GM12878 (cell line): Measurements from ENCODE around the gene PTK6. TPM values are rescaled to one million over a fixed set of nuclear protein-coding genes. Genes with fewer than 3 reads are reported as not detected.

Experiments used
- ATAC-seq: fragments of 200-7000 bp; cut with Tn5 transposase; 3 replicates; pipeline ENCODE4 v1.9.1; 2020; ENCODE audit warnings: mild to moderate bottlenecking, moderate library complexity
- Bru-seq: library from RNA; stranded (reverse); fragments of 400-500 nt; gene quantifications from one replicate; lab custom pipeline; 2021; lab: Mats Ljungman, UMichigan
- BruChase-seq, 2 experiments: library from RNA; stranded (reverse); fragments of 400-500 nt; gene quantifications; one replicate each; lab custom pipeline; 2021; lab: Mats Ljungman, UMichigan
- BruUV-seq: library from RNA; stranded (reverse); fragments of 400-500 nt; replicated peaks from 2 replicates; lab custom pipeline; 2021; lab: Mats Ljungman, UMichigan
- CTCF ChIA-PET: fragments of 300-600 bp; sonication (Branson Sonifier 250); formaldehyde crosslinking; extraction: SDS; loops from one replicate; lab custom pipeline; 2021; ENCODE audit warnings: inconsistent platforms; lab: Yijun Ruan, JAX
- POLR2A ChIA-PET: fragments of 350-600 bp; formaldehyde crosslinking; extraction: SDS; loops from one replicate; lab custom pipeline; 2021; ENCODE audit warnings: inconsistent platforms; lab: Charles Lee
- RAD21 ChIA-PET: fragments of 300-600 bp; sonication (Branson Sonifier 250); formaldehyde crosslinking; loops from one replicate; lab custom pipeline; 2023; ENCODE audit warnings: antibody characterized with exemption; ENCODE audit not compliant: unreplicated experiment; lab: Charles Lee
- SMC1A ChIA-PET: fragments of 300-600 bp; sonication (Branson Sonifier 250); formaldehyde crosslinking; loops from one replicate; lab custom pipeline; 2023; ENCODE audit not compliant: unreplicated experiment, uncharacterized antibody; lab: Charles Lee
- DNase-seq: peaks from one replicate; pipeline ENCODE4 v3.0.0-alpha.2; 2011; ENCODE audit warnings: low read depth, low spot score
- FAIRE-seq: peaks from 3 replicates; lab custom pipeline; 2011; peaks lifted over from hg19 to GRCh38; lab: Jason Lieb, UNC
- H2AFZ ChIP-seq: 2 replicates; pipeline ENCODE4 v1.6.0; 2011; ENCODE audit warnings: low read depth, low read length, control low read depth; ENCODE audit not compliant: control insufficient read depth
- H3K27ac ChIP-seq: 2 replicates; pipeline ENCODE4 v1.5.1; 2011; ENCODE audit warnings: control low read depth; ENCODE audit not compliant: control insufficient read depth, insufficient read depth
- H3K27me3 ChIP-seq, 2 experiments: replicated peaks in 1 of 2; 2 replicates each; pipeline versions ENCODE4 v1.6.0 to v1.6.1; 2011; ENCODE audit warnings: low read length in 1 of 2; ENCODE audit not compliant: control insufficient read depth in 2 of 2, insufficient read depth in 2 of 2
- H3K36me3 ChIP-seq, 2 experiments: 2 replicates each; pipeline ENCODE4 v1.5.1; 2011; ENCODE audit warnings: low read length in 1 of 2; ENCODE audit not compliant: control insufficient read depth in 2 of 2, insufficient read depth in 2 of 2
- H3K4me1 ChIP-seq: 2 replicates; pipeline ENCODE4 v1.6.1; 2011; ENCODE audit warnings: mild to moderate bottlenecking, low read length, moderate library complexity, mixed read lengths; ENCODE audit not compliant: control insufficient read depth, insufficient read depth
- H3K4me2 ChIP-seq: 2 replicates; pipeline ENCODE4 v1.6.0; 2011; ENCODE audit warnings: control low read depth; ENCODE audit not compliant: control insufficient read depth, insufficient read depth
- H3K4me3 ChIP-seq: fragments of 200-600 bp; sonication (generic); 2 replicates; pipeline ENCODE4 v1.5.1; 2016
- H3K79me2 ChIP-seq: 2 replicates; pipeline ENCODE4 v1.6.0; 2011; ENCODE audit warnings: low read length; ENCODE audit not compliant: control insufficient read depth, insufficient read depth
- H3K9ac ChIP-seq: 2 replicates; pipeline ENCODE4 v1.8.0; 2011; ENCODE audit warnings: low read length, control low read depth, mixed read lengths; ENCODE audit not compliant: control insufficient read depth, insufficient read depth
- H3K9me3 ChIP-seq: replicated peaks from 3 replicates; pipeline ENCODE4 v1.5.1; 2011; ENCODE audit warnings: mild to moderate bottlenecking, low read length; ENCODE audit not compliant: control insufficient read depth, insufficient read depth
- H4K20me1 ChIP-seq: 2 replicates; pipeline ENCODE4 v1.6.0; 2011; ENCODE audit not compliant: control insufficient read depth, insufficient read depth
- BCLAF1 ChIP-seq: fragments of 450-650 bp; IDR thresholded peaks from 2 replicates; pipeline ENCODE4 v1.6.1; 2017; ENCODE audit warnings: antibody characterized with exemption, mild to moderate bottlenecking, moderate library complexity
- EED ChIP-seq: sonication (generic); IDR thresholded peaks from 2 replicates; pipeline ENCODE4 v1.6.1; 2016; ENCODE audit warnings: antibody characterized with exemption, low read depth
- ESRRA ChIP-seq: IDR thresholded peaks from 2 replicates; pipeline ENCODE4 v1.6.1; 2012; ENCODE audit warnings: mild to moderate bottlenecking, low read length, improper control_type of control experiment
- NKRF ChIP-seq: fragments of 450-650 bp; conservative IDR thresholded peaks from 2 replicates; pipeline ENCODE4 v1.6.1; 2017; ENCODE audit warnings: mild to moderate bottlenecking, moderate library complexity
- NR2F1 ChIP-seq: fragments of 450-650 bp; conservative IDR thresholded peaks from 2 replicates; pipeline ENCODE4 v1.6.1; 2017; ENCODE audit warnings: mild to moderate bottlenecking
- SPI1 ChIP-seq: IDR thresholded peaks from 2 replicates; pipeline ENCODE4 v1.6.1; 2011; ENCODE audit warnings: low read depth, mild to moderate bottlenecking, low read length, moderate library complexity, borderline replicate concordance; ENCODE audit not compliant: insufficient read depth
- SREBF2 ChIP-seq: IDR thresholded peaks from 2 replicates; pipeline ENCODE4 v1.6.1; 2012; ENCODE audit warnings: mild to moderate bottlenecking, low read length
- ZBTB4 ChIP-seq: fragments of 450-650 bp; formaldehyde crosslinking; IDR thresholded peaks from 2 replicates; pipeline ENCODE4 v1.4.0; 2022; ENCODE audit warnings: mild to moderate bottlenecking, moderate library complexity
- ZNF217 ChIP-seq: fragments of 450-650 bp; IDR thresholded peaks from 2 replicates; pipeline ENCODE4 v1.6.1; 2017; ENCODE audit warnings: antibody characterized with exemption, mild to moderate bottlenecking
- WGBS: methylation state at CpG from one replicate; pipeline ENCODE4 v1.1.6; 2016; ENCODE audit warnings: low lambda C conversion rate; ENCODE audit not compliant: insufficient replicate concordance, insufficient coverage; ENCODE audit errors: missing lambda C conversion rate; 5-methylcytosine and 5-hydroxymethylcytosine counted together
- in situ Hi-C: fragments of 300-500 bp; cut with MboI; formaldehyde crosslinking; loops from 9 replicates; pipeline ENCODE4 v1.14.3; 2018; ENCODE audit warnings: mixed read lengths
- intact Hi-C: fragments of 100-400 bp; cut with micrococcal nuclease; formaldehyde crosslinking; loops from one replicate; pipeline ENCODE4 v1.14.2; 2022; ENCODE audit not compliant: unreplicated experiment
- long read RNA-seq, 2 experiments: library from polyadenylated mRNA; unstranded; transcript quantifications; one replicate each; pipeline ENCODE4 v2.0.0, GENCODE V29; 2019 to 2020
- polyA minus RNA-seq, 3 experiments: library from RNA; depleted of rRNA, polyadenylated mRNA; stranded (reverse); fragments of >200 nt; gene quantifications; 2 replicates each; pipeline ENCODE4 v1.2.3, GENCODE V29; 2011
- polyA plus RNA-seq, 11 experiments: library from polyadenylated mRNA; depleted of rRNA in 4 of 11; unstranded in 6 of 11; stranded (reverse) in 5 of 11; fragments of >200 nt; fragmentation: Nextera tagmentation in 4 of 11; fragmentation: Illumina TruSeq in 1 of 11; extraction: Ambion mirVana in 4 of 11; extraction: Trizol in 1 of 11; gene quantifications; 1 replicate in 1 of 11; 2 replicates in 10 of 11; pipeline versions ENCODE4 v1.2.1 to v1.2.3, GENCODE V29; 2011 to 2016; ENCODE audit warnings: inconsistent platforms in 2 of 11, missing spikeins in 2 of 11, low read depth in 1 of 11
- total RNA-seq, 4 experiments: library from RNA; depleted of rRNA in 3 of 4; stranded (reverse); fragments of >200 nt in 3 of 4; fragmentation: Illumina TruSeq in 1 of 4; extraction: Trizol in 1 of 4; gene quantifications; 2 replicates each; pipeline versions ENCODE4 v1.2.1 to v1.2.3, GENCODE V29; 2013 to 2021

The PTK6 gene
- total RNA-seq (2013; cell fraction: nucleolus; rRNA removed): 0.23 and 0.39 TPM in 2 replicates
- not detected in 2 replicates for total RNA-seq (2014; rRNA removed)
- 0.09 TPM in 1 of 2 replicates, not detected in the other for total RNA-seq (2014; rRNA removed; fragmentation: Illumina TruSeq; extraction: Trizol)
- 0.21 and 0.24 TPM in 2 replicates for total RNA-seq (2021)
- 0.22 TPM for polyA plus RNA-seq (2011; ENCODE audit: low read depth)
- 0.20 and 0.32 TPM in 2 replicates for polyA plus RNA-seq (2011; rRNA removed)
- polyA plus RNA-seq (2011; cell fraction: cytosol; rRNA removed): 0.34 and 0.37 TPM in 2 replicates
- polyA plus RNA-seq (2011; cell fraction: nucleus; rRNA removed): 0.86 and 1.2 TPM in 2 replicates
- 0.32 and 0.45 TPM in 2 replicates for polyA plus RNA-seq (2012)
- polyA plus RNA-seq (2014; fragmentation: Illumina TruSeq; extraction: Trizol): 0.04 TPM in 1 of 2 replicates, not detected in the other
- under 1 TPM in 1 of 2 experiments, not detected in 1; 0.02 TPM for polyA plus RNA-seq (2014; fragmentation: Nextera tagmentation; extraction: Ambion mirVana)
- 0.14 and 0.28 TPM in 2 replicates for polyA plus RNA-seq (2014; rRNA removed)
- polyA plus RNA-seq (2016; fragmentation: Nextera tagmentation; extraction: Ambion mirVana): under 1 TPM in 1 of 2 experiments, not detected in 1; 0.08 TPM
- 0.22 and 0.36 TPM in 2 replicates for polyA minus RNA-seq (2011; rRNA and poly(A)+ RNA removed)
- 0.52 TPM in 1 of 2 replicates, not detected in the other for polyA minus RNA-seq (2011; cell fraction: cytosol; rRNA and poly(A)+ RNA removed)
- polyA minus RNA-seq (2011; cell fraction: nucleus; rRNA and poly(A)+ RNA removed): 0.19 and 0.24 TPM in 2 replicates
- Bru-seq, nascent RNA: percentile 26 among the genes with signal in this experiment
- BruChase-seq, experiment 1, labeled RNA remaining after a 6-hour chase: percentile 35 among the genes with signal in this experiment
- percentile 36 among the genes with signal in this experiment for BruChase-seq, experiment 2, labeled RNA remaining after a 2-hour chase
- long read RNA-seq, experiment 1, partial matches to known transcripts: 1 of 1 reads
- long read RNA-seq, experiment 1, other reads (novel, unspliced or antisense): 0 of 1 reads
- long read RNA-seq, experiment 2: 0 reads

GRCh38 chr20:63536997-63537524 lies at the start of gene PTK6:
Gene PTK6, minus strand, starts transcription at chr20:63537376. Its CDS starts 62 bp downstream, at chr20:63537314.
- FAIRE-seq (no peak), ATAC-seq (peak; percentile 48), DNase-seq (no peak)
- Histone ChIP-seq H3K9me3 (no peaks in the 10 kb centered on the region), H3K36me3 (no peaks in the 10 kb centered on the region), H3K4me1 (peaks cover 14% of the 10 kb centered on the region), H3K27ac (peak within 1 kb of the TSS; percentile 82), H2AFZ (peak within 1 kb of the TSS; percentile 87), H3K9ac (peak within 1 kb of the TSS; percentile 70), H3K79me2 (no peaks in the 10 kb centered on the region), H3K4me3 (peak within 1 kb of the TSS; percentile 63), H3K27me3 (no peaks in the 10 kb centered on the region), H3K4me2 (peak within 1 kb of the TSS; percentile 77), H4K20me1 (no peaks in the 10 kb centered on the region)
- 45% methylated on average over 27 of the region's 29 CpGs for WGBS
- CTCF ChIA-PET: interaction anchor here (0.6 to 2.9 kb wide), 37 partner anchors 9 to 584 kb away, joined by 3 to 25 read pairs (median 4); partner anchors contain the start of genes FNDC11, HELZ2, PPDPF and PRPF6
- in situ Hi-C loops (no loop called here), intact Hi-C loops (loop anchor here (1.0 to 5.0 kb wide), 5 partner anchors 16 to 585 kb away; partner anchors contain the start of gene GMEB2)
- RAD21 ChIA-PET: interaction anchor here (0.6 to 3.2 kb wide), 39 partner anchors 8 to 542 kb away, joined by 3 to 41 read pairs (median 6); partner anchors contain the start of genes ARFRP1, GMEB2, HELZ2 and LIME1
- BruUV-seq: no TSS peak
- SMC1A ChIA-PET: interaction anchor here (1.0 to 2.6 kb wide), 17 partner anchors 7 to 583 kb away, joined by 3 to 16 read pairs (median 5); partner anchors contain the start of genes ARFGAP1, HELZ2 and RTEL1
- POLR2A ChIA-PET: interaction anchor here (0.7 to 2.3 kb wide), 12 partner anchors 13 to 503 kb away, joined by 3 to 33 read pairs (median 4); partner anchors contain the start of genes GMEB2, HELZ2, PPDPF and RTEL1
- TF ChIP-seq ESRRA (no peak), ZBTB4 (CRISPR knock-in tag) (no peak), NR2F1 (no peak), SREBF2 (no peak), ZNF217 (no peak), BCLAF1 (no peak), EED (no peak), NKRF (0 out of 2 replicates have a peak, but pooled peaks have one; percentile 27), SPI1 (peak; percentile 73; the same call in 1 of the 2 replicates)
